ENCODE results near the gene KCNIP3.
"Not testable (repeated sequence)": the region's sequence is repeated elsewhere in the genome, so short reads cannot be mapped to it uniquely, and the experiment has no call there.

Gene KCNIP3

GRCh38 chr2:95296880-95297487 lies at the start of gene KCNIP3:
Gene KCNIP3 (plus strand): TSS chr2:95297347. CDS start chr2:95297439, 92 bp downstream.
- DNase-seq, result no peak

GRCh38 chr2:95258271-95258670 lies 38.9 kb upstream of the KCNIP3 start:
- DNase-seq, result no peak

- DNase-seq, result no peak
These were observed 36.8 kb upstream of the KCNIP3 start for GRCh38 chr2:95260028-95261023.

- no peak for DNase-seq
These were observed 35.5 kb upstream of the KCNIP3 start for GRCh38 chr2:95261602-95262001.

GRCh38 chr2:95262896-95263542 lies 34.1 kb upstream of the KCNIP3 start:
- DNase-seq, result no peak

- DNase-seq, result peak; percentile 19
These were observed 32.5 kb upstream of the KCNIP3 start for GRCh38 chr2:95264624-95265023.

- no peak for DNase-seq
These were observed 32.0 kb upstream of the KCNIP3 start for GRCh38 chr2:95265182-95265581.

GRCh38 chr2:95266781-95267430 lies 30.2 kb upstream of the KCNIP3 start:
- no peak for DNase-seq

GRCh38 chr2:95267458-95268210 lies 29.5 kb upstream of the KCNIP3 start:
- DNase-seq, result peak; percentile 88

GRCh38 chr2:95268211-95269035 lies 28.7 kb upstream of the KCNIP3 start:
- DNase-seq, result no peak

- no peak for DNase-seq
These were observed 28.0 kb upstream of the KCNIP3 start for GRCh38 chr2:95269036-95269680.

GRCh38 chr2:95269745-95270144 lies 27.4 kb upstream of the KCNIP3 start:
- DNase-seq, result not testable (repeated sequence)

- no peak for DNase-seq
These were observed 26.5 kb upstream of the KCNIP3 start for GRCh38 chr2:95270541-95271081.

GRCh38 chr2:95271381-95271971 lies 25.7 kb upstream of the KCNIP3 start:
- DNase-seq, result no peak

- no peak for DNase-seq
These were observed 24.8 kb upstream of the KCNIP3 start for GRCh38 chr2:95272299-95272751.

- no peak for DNase-seq
These were observed 24.4 kb upstream of the KCNIP3 start for GRCh38 chr2:95272781-95273180.

GRCh38 chr2:95273566-95274290 lies 23.4 kb upstream of the KCNIP3 start:
- no peak for DNase-seq

- DNase-seq, result no peak
These were observed 22.6 kb upstream of the KCNIP3 start, which contains the start of gene PROM2 for GRCh38 chr2:95274291-95275150. Gene PROM2 (plus strand): TSS chr2:95274449. CDS start chr2:95274586, 137 bp downstream.
